Activated naive CD4-positive, alpha-beta T cell treated with anti-CD3 and anti-CD28 coated beads, Interleukin-2, amount 10 ng/mL, durations not matched to agents 7 days and 5 days (primary cell): ENCODE data around the gene TRIM49D1.
"Not testable (repeated sequence)": the region's sequence is repeated elsewhere in the genome, so short reads cannot be mapped to it uniquely, and the experiment has no call there.

Source experiments
- CTCF ChIA-PET: fragments of 350-600 bp; sonication (Branson Sonifier 250); formaldehyde crosslinking; loops from one replicate; lab custom pipeline; 2021; ENCODE audit warnings: antibody characterized with exemption; lab: Charles Lee
- DNase-seq: peaks from one replicate; pipeline ENCODE4 v3.0.0-alpha.2; 2020
- H3K27ac Mint-ChIP-seq: one replicate; pipeline ENCODE4 v1.8.0; 2021; ENCODE audit warnings: mild to moderate bottlenecking, moderate library complexity, mixed read lengths
- H3K27me3 Mint-ChIP-seq: one replicate; pipeline ENCODE4 v1.8.0; 2021; ENCODE audit warnings: mild to moderate bottlenecking, mixed read lengths
- H3K36me3 Mint-ChIP-seq: one replicate; pipeline ENCODE4 v1.8.0; 2021; ENCODE audit warnings: mixed read lengths
- H3K4me1 Mint-ChIP-seq: one replicate; pipeline ENCODE4 v1.8.0; 2021; ENCODE audit warnings: mixed read lengths
- H3K4me3 Mint-ChIP-seq: one replicate; pipeline ENCODE4 v1.8.0; 2021; ENCODE audit warnings: mild to moderate bottlenecking, moderate library complexity, mixed read lengths
- H3K9me3 Mint-ChIP-seq: one replicate; pipeline ENCODE4 v1.8.0; 2021; ENCODE audit warnings: mixed read lengths

The TRIM49D1 gene, protein sequence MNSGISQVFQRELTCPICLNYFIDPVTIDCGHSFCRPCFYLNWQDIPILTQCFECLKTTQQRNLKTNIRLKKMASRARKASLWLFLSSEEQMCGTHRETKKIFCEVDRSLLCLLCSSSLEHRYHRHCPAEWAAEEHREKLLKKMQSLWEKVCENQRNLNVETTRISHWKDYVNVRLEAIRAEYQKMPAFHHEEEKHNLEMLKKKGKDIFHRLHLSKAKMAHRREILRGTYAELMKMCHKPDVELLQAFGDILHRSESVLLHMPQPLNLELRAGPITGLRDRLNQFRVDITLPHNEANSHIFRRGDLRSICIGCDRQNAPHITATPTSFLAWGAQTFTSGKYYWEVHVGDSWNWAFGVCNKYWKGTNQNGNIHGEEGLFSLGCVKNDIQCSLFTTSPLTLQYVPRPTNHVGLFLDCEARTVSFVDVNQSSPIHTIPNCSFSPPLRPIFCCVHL

DNA sequence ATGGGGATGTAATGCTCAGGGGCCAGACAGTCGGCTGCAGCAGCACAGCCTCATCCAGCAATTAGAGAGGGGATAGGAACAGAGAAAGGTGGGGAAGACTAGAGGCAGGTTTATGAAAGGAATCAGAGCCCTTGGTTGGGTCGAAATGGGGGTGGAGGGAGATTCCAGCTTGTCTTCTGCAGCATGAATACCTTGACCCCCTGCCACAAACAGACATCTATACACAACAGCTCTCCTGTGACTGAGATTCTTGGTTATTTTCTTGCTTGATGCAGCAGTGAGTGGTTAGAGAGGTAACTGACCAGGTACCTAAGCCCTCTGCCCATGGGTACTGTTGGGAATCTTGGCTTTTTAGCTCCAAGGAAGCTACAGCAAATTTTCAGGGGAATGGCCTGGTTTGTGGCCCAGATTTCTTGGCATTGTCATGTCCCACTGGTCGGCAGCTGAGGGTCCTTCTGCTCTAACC, at the start of gene TRIM49D1:
Gene TRIM49D1, minus strand, starts transcription at position 51 of the 466 bp plus-strand sequence. CDS start 4,535 bp downstream, outside the sequence.
- H3K4me3 Mint-ChIP-seq = no peak within 1 kb of the TSS
- CTCF ChIA-PET = no interaction called here
- no peak for DNase-seq
- H3K9me3 Mint-ChIP-seq = no peaks in the 10 kb centered on the region
- no peaks in the 10 kb centered on the region for H3K4me1 Mint-ChIP-seq
- no peaks in the 10 kb centered on the region for H3K27me3 Mint-ChIP-seq
- H3K27ac Mint-ChIP-seq = no peak within 1 kb of the TSS
- no peaks in the 10 kb centered on the region for H3K36me3 Mint-ChIP-seq

DNA sequence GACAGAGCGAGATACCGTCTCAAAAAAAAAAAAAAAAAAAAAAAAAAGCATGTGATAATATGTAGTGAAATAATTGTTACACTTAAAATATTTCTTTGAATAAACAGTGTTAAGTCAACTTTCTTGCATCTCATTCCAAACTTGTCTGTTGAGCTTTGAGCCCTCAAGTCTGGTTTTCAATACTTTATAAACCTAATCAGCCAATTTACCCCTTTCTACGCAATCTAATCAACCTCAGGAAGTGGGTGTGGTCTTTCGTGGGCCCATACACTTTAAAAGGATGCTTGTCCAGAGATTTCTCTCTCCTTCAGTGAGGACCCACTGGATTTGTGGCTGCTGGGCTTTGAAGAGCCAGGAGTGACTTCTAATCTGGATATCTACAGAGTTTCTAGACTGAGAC, 43.7 kb upstream of the TRIM49D1 start, which contains the start of gene TRIM64:
Gene TRIM64, plus strand, starts transcription at position 301 of the 400 bp plus-strand sequence. CDS start 2,467 bp downstream, outside the sequence.
- H3K4me1 Mint-ChIP-seq, H3K9me3 Mint-ChIP-seq, DNase-seq, H3K36me3 Mint-ChIP-seq, CTCF ChIA-PET, H3K27me3 Mint-ChIP-seq, H3K4me3 Mint-ChIP-seq, H3K27ac Mint-ChIP-seq: not testable (repeated sequence)

DNA sequence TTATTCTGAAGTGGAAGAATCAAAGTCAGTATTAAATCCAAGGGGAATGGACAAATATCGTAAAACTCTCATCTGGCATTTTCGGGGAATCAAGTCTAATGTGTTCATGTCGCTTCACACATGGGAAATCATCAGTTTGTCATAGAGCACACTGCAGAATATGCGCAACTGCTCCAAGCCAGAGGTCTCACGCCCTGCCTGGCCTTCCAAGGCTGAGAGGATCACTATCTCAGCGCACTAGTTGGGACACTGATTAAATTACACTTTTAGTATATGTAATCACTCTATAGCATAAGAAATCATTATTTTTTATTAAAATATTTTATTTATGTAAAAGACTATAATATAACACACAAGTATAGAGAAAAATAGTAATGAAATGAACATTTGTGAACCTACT, 38.8 kb upstream of the TRIM49D1 start:
- H3K4me1 Mint-ChIP-seq, CTCF ChIA-PET, H3K36me3 Mint-ChIP-seq, H3K9me3 Mint-ChIP-seq, H3K4me3 Mint-ChIP-seq, DNase-seq, H3K27me3 Mint-ChIP-seq, H3K27ac Mint-ChIP-seq: not testable (repeated sequence)

DNA sequence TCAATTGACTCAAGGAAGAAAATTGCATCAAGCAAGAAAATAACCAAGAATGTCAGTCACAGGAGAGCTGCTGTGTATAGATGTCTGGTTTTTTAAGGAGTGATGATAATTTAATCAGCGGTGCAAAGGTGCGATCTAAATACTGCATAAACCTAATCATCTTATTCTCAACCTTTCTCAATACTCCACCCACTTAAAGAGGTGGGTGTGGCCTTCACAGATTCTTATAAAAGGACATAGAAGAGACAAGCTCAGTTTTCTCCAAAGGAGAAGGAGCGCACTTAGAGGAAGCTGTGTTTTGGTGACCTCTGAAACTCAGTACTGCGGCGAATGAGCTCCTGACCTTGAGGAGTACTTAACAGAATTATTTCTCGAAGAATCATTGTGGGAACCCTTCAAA, 1.7 kb upstream of the TRIM49D1 start, which contains the start of gene TRIM49D2:
Gene TRIM49D2, plus strand, starts transcription at position 301 of the 400 bp plus-strand sequence. CDS start 2,698 bp downstream, outside the sequence.
- H3K9me3 Mint-ChIP-seq, H3K4me1 Mint-ChIP-seq, H3K36me3 Mint-ChIP-seq, CTCF ChIA-PET, H3K27me3 Mint-ChIP-seq, DNase-seq, H3K27ac Mint-ChIP-seq, H3K4me3 Mint-ChIP-seq: not testable (repeated sequence)

DNA sequence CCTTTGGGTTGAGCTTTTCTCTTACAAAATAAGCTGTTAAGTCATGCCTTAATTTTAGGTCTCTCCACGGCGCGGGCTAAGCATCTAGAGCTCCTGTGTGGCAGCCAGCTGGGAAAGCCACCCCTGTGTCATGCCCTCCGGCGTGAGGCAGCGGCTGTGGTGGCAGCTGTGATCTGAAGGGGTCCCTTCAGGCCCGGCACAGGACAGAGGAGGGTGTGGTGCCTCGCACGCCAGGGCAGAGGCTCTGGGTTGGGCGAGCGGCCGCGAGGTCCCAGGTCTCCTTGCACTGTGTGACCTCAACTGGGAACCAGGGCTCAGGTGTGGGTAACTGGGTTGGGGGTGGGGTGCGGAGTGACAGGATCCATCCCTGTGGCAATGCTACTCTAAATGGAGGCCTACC, 21.2 kb downstream of the TRIM49D1 start:
- H3K4me3 Mint-ChIP-seq, DNase-seq, H3K9me3 Mint-ChIP-seq, H3K4me1 Mint-ChIP-seq, H3K36me3 Mint-ChIP-seq, H3K27me3 Mint-ChIP-seq, H3K27ac Mint-ChIP-seq, CTCF ChIA-PET: not testable (repeated sequence)

DNA sequence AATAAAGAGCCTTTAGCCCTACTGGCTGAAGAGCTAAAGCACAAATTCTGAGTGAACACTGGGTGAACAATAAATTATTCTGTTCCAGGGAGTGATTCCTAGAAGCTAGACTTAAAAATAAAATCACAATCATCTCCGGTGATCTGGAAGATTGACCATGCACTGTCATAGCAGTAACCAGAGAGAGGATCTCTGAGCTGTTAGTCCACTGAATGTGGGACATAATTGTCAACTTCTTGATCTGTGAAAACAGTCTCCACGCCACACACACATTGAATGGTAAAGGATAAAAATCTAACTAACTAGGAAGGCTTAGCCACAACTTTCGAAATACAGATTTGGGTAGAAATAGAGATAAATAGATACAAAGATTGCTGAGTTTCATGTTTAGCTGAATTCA, 28.8 kb downstream of the TRIM49D1 start:
- H3K4me1 Mint-ChIP-seq, H3K4me3 Mint-ChIP-seq, DNase-seq, H3K9me3 Mint-ChIP-seq, CTCF ChIA-PET, H3K36me3 Mint-ChIP-seq, H3K27ac Mint-ChIP-seq, H3K27me3 Mint-ChIP-seq: not testable (repeated sequence)

DNA sequence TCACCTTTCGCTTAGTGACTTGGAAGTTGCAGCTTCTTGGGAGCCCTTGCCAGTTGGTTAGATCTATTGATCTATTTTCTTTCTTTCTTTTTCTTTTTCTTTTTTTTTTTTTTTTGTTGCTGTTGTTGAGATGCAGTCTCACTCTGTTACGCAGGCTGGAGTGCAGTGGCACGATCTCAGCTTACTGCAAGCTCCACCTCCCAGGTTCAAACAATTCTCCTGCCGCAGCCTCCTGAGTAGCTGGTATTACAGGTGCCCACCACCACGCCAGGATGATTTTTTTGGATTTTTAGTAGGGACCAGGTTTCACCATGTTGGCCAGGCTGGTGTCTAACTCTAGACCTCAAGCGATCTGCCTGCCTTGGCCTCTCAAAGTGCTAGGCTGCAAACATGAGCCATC, 44.5 kb downstream of the TRIM49D1 start:
- H3K4me3 Mint-ChIP-seq, H3K27ac Mint-ChIP-seq, H3K27me3 Mint-ChIP-seq, CTCF ChIA-PET, H3K4me1 Mint-ChIP-seq, H3K9me3 Mint-ChIP-seq, H3K36me3 Mint-ChIP-seq, DNase-seq: not testable (repeated sequence)

DNA sequence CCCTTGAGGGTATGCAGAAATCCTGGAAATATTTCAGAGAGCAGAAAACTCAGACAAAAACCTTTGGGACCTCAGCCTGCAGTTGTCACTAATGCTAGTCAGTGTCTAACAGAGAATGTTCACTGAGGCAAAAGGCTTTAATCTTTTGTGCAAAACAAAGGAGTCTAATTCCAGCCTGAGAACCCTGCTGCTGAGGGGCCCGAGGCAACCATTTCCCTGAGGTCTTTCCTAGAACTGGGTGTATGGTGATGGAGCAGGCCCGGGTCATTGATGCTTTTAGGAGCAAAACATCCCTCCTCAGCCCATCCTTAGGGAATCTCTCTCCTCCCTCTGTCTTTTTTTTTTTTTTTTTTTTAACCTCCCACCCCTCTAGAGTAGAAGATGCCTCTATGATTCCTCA, 49.5 kb downstream of the TRIM49D1 start:
- H3K4me3 Mint-ChIP-seq, DNase-seq, H3K4me1 Mint-ChIP-seq, CTCF ChIA-PET, H3K27me3 Mint-ChIP-seq, H3K9me3 Mint-ChIP-seq, H3K27ac Mint-ChIP-seq, H3K36me3 Mint-ChIP-seq: not testable (repeated sequence)

DNA sequence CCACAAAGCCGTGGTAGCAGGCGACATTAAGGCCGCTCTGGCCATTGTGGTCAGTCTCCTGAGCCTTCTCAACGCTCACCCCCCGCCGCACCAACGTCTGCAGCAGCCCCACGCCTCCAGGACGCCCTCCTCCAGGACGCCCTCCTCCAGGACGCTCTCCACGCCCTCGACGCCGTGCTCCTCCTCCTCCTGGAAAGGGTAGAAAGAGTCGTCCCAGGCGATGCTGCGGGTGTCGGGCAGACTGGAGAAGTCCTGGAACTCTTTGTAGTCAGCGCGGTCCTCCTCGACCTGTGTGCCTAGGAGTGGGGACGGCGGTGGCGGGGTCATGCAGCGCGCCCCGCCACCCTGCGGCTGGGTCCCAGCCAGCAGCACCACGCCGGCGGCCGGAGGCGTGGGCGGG, 56.8 kb downstream of the TRIM49D1 start:
- CTCF ChIA-PET, H3K36me3 Mint-ChIP-seq, H3K27ac Mint-ChIP-seq, H3K4me3 Mint-ChIP-seq, H3K4me1 Mint-ChIP-seq, H3K9me3 Mint-ChIP-seq, DNase-seq, H3K27me3 Mint-ChIP-seq: not testable (repeated sequence)

DNA sequence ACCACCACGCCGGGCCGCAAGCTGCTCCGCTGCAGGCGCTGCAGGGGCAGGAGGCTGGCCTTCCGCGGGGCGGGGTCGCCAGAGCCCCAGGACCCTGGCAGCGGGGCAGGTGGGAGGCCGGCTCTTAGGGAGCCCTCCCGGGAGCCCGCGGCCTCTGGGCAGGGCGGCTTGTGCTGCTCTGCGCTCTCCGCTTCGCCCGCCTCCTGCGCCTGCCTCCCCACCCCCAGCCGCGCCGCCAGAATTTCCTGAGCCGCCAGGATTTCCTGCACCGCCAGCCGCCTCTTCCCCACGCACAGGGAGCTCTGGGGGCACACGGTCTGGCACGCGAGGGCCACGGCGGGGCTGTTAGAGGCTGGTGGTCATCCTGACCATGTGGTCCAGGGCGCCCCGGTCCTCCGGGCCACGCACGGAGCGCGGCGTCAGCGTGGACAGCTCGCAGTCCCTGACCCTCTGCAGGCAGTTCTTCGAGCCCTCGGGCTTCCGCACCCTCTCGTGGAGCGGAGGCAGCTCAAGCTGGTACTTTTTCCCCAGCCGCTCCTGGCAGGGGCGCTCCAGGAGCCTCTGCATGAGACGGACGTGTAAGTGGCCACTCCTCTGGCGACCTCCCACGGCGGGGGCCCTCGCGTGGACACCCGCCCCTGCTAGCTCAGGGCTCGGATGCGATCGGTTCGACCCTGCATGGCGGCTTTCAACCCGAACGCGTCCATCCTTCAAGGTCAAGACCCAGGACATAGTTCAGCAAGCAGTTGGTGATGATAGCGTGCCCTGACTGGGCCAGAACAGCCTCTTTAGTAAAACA, 57.9 kb downstream of the TRIM49D1 start:
- not testable (repeated sequence) for H3K9me3 Mint-ChIP-seq, DNase-seq, H3K4me1 Mint-ChIP-seq

More for the DNA sequence above, 57.9 kb downstream of the TRIM49D1 start:
- H3K27ac Mint-ChIP-seq, H3K36me3 Mint-ChIP-seq, CTCF ChIA-PET, H3K27me3 Mint-ChIP-seq, H3K4me3 Mint-ChIP-seq: not testable (repeated sequence)
